ENCODE results near the gene PLA2G1B. TPM values are rescaled to one million over a fixed set of nuclear protein-coding genes. Genes with fewer than 3 reads are reported as not detected.
A peak's percentile ranks its signal among the peaks of the same experiment; 100 is the strongest.

Gene PLA2G1B
- 0.87 and 1.4 TPM in 2 replicates for total RNA-seq (2016; rRNA removed; fragmentation: Illumina TruSeq; extraction: Trizol)
- 1.4 and 1.6 TPM in 2 replicates for total RNA-seq (2016; cell fraction: cytosol; rRNA removed; fragmentation: Illumina TruSeq; extraction: Trizol; ENCODE audit: low read depth)
- 1.4 and 2.0 TPM in 2 replicates for total RNA-seq (2016; cell fraction: insoluble cytoplasmic fraction; rRNA removed; fragmentation: Illumina TruSeq; extraction: Trizol)
- 1.3 and 1.4 TPM in 2 replicates for total RNA-seq (2016; cell fraction: membrane; rRNA removed; fragmentation: Illumina TruSeq; extraction: Trizol)
- 1.1 TPM in 1 of 2 replicates, not detected in the other for total RNA-seq (2016; cell fraction: nucleus; rRNA removed; fragmentation: Illumina TruSeq; extraction: Trizol)
- 0.33 and 0.59 TPM in 2 replicates for polyA plus RNA-seq (2011; rRNA removed)
- polyA plus RNA-seq (2011; cell fraction: cytosol; rRNA removed) = 0.42 and 0.54 TPM in 2 replicates
- polyA plus RNA-seq (2011; cell fraction: nucleus; rRNA removed) = not detected in 2 replicates
- 0.41 and 0.44 TPM in 2 replicates for polyA plus RNA-seq (2012)
- 1.4 and 1.7 TPM in 2 replicates for polyA plus RNA-seq (2016; cell fraction: cytosol; fragmentation: Illumina TruSeq; extraction: Trizol; ENCODE audit: low read depth)
- polyA plus RNA-seq (2016; cell fraction: insoluble cytoplasmic fraction; fragmentation: Illumina TruSeq; extraction: Trizol; ENCODE audit: low read depth) = 1.0 and 1.1 TPM in 2 replicates
- 1.1 and 1.2 TPM in 2 replicates for polyA plus RNA-seq (2016; cell fraction: membrane; fragmentation: Illumina TruSeq; extraction: Trizol; ENCODE audit: low read depth)
- polyA plus RNA-seq (2016; cell fraction: nucleus; fragmentation: Illumina TruSeq; extraction: Trizol; ENCODE audit: insufficient read depth, low read depth) = 1.7 TPM in 1 of 2 replicates, not detected in the other
- not detected in 2 replicates for polyA minus RNA-seq (2011; rRNA and poly(A)+ RNA removed; ENCODE audit: low replicate concordance)
- not detected in 2 replicates for polyA minus RNA-seq (2011; cell fraction: cytosol; rRNA and poly(A)+ RNA removed)
- not detected in 2 replicates for polyA minus RNA-seq (2011; cell fraction: nucleus; rRNA and poly(A)+ RNA removed)
- percentile 11 among the genes with signal in this experiment for Bru-seq, nascent RNA
- BruChase-seq, experiment 1, labeled RNA remaining after a 6-hour chase = percentile 12 among the genes with signal in this experiment
- not detected for BruChase-seq, experiment 2, labeled RNA remaining after a 2-hour chase
- long read RNA-seq, experiment 1 = 0 reads
- long read RNA-seq, experiment 2, partial matches to known transcripts = 0 of 1 reads
- long read RNA-seq, experiment 2, other reads (novel, unspliced or antisense) = 0 of 1 reads

DNA sequence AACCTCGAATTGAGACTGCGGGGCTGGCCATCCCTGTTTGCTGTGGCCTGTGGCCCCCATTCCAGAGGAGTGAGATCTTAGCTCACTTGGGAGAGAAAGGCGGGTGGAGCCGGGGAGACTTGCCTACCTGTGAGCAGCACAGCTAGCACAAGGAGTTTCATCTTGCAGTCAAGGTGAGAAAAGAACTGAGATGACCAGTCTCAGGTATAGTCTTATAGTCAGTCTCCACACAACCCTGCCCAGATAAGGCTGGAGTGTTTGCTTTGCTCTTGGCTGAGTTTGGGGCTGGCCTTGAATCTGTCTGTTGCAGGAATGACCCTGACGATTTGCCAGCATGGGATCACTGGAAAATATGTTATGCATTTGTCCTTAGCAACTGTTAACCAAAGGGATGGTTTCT lies at the start of gene PLA2G1B:
Gene PLA2G1B, minus strand, starts transcription at position 187 of the 400 bp plus-strand sequence. Its CDS starts 26 bp downstream, at position 161.
- H3K4me1 ChIP-seq (ENCODE audit: insufficient read depth, low read length) = peaks cover 50% of the 10 kb centered on the region
- POLR2A ChIA-PET = interaction anchor here (0.6 to 2.0 kb wide), 3 partner anchors 35 to 126 kb away, joined by 3 to 7 read pairs (median 4); partner anchors contain the start of genes RNU4-1 and RPLP0
- ATAC-seq (peak; percentile 75), DNase-seq (ENCODE audit: low spot score) (peak; percentile 44), FAIRE-seq (peak; percentile 79)
- H3K36me3 ChIP-seq (replicated peaks in 1 of 2; ENCODE audit: control insufficient read depth in 1 of 2, insufficient read depth in 2 of 2, low read length in 2 of 2) = no peaks in the 10 kb centered on the region
- H3K27me3 ChIP-seq (ENCODE audit: control insufficient read depth in 1 of 2, insufficient read depth in 2 of 2, low read length in 2 of 2) = peaks cover 0 to 2% of the 10 kb centered on the region in 2 experiments; a peak in 1 of 5 replicates
- H4K20me1 ChIP-seq (ENCODE audit: insufficient read depth, low read length) = no peaks in the 10 kb centered on the region
- H3K79me2 ChIP-seq (ENCODE audit: insufficient read depth, low read length) = no peaks in the 10 kb centered on the region
- peak within 1 kb of the TSS; percentile 54 for H3K4me2 ChIP-seq (ENCODE audit: low read depth, low read length)
- CTCF ChIA-PET (ENCODE audit: low intra/inter-chr PET ratio, low total read pairs) = no interaction called here
- H3K4me3 ChIP-seq (replicated peaks in 1 of 3; ENCODE audit: insufficient read depth in 1 of 3, low read depth in 2 of 3, low read length in 3 of 3) = no peak within 1 kb of the TSS; a peak in 1 of 6 replicates
- intact Hi-C loops (cut with micrococcal nuclease; ENCODE audit: unreplicated experiment) (loop anchor here (5.0 to 10.0 kb wide), 2 partner anchors 40 to 107 kb away; partner anchors contain the start of genes COX6A1 and MSI1), in situ Hi-C loops (cut with HindIII; ENCODE audit: extremely low pct_ligation_motif_present, low pct_unique_long_range_greater_than_20kb) (loop anchor here (10.0 kb wide), 1 partner anchor 107 kb away; the partner anchor contains the start of gene COX6A1)
- no peak within 1 kb of the TSS; the same call in 1 of the 2 replicates for H3K9ac ChIP-seq (ENCODE audit: insufficient read depth, low read depth, low read length)
- no TSS peak for BruUV-seq (replicated peaks)
- peak within 1 kb of the TSS; percentile 40 for H3K27ac ChIP-seq (ENCODE audit: extremely low read length, insufficient read depth, low read length)
- H2AFZ ChIP-seq (ENCODE audit: low read length) = no peak within 1 kb of the TSS
- whole genome bisulfite sequencing (ENCODE audit: low lambda C conversion rate) = 22% methylated on average over 3 of the region's 5 CpGs
- H3K9me3 ChIP-seq (ENCODE audit: low read length) = no peaks in the 10 kb centered on the region
- TF ChIP-seq GABPA (IDR thresholded peaks at IDR 0.05; ENCODE audit: low read depth, low read length) (no peak), GABPA (CRISPR knock-in tag; IDR thresholded peaks at IDR 0.05; ENCODE audit: low read depth) (no peak), TFDP1 (CRISPR knock-in tag; IDR thresholded peaks at IDR 0.05; ENCODE audit: borderline replicate concordance) (no peak), PHF20 (CRISPR knock-in tag; IDR thresholded peaks at IDR 0.05) (no peak), BHLHE40 (IDR thresholded peaks at IDR 0.05; ENCODE audit: low read length) (no peak), ZNF441 (CRISPR knock-in tag; IDR thresholded peaks at IDR 0.05; ENCODE audit: borderline replicate concordance) (0 out of 2 replicates have a peak, but pooled peaks have one; percentile 29), GATAD2A (CRISPR knock-in tag; IDR thresholded peaks at IDR 0.05) (0 out of 2 replicates have a peak, but pooled peaks have one; percentile 9), CEBPG (CRISPR knock-in tag; IDR thresholded peaks at IDR 0.05) (no peak), ZNF644 (CRISPR knock-in tag; IDR thresholded peaks at IDR 0.05; ENCODE audit: low read depth) (0 out of 2 replicates have a peak, but pooled peaks have one; percentile 7), ASH2L (IDR thresholded peaks at IDR 0.05; ENCODE audit: insufficient read length, low read depth, low read length) (peak; percentile 27), BCL6 (CRISPR knock-in tag; IDR thresholded peaks at IDR 0.05) (0 out of 2 replicates have a peak, but pooled peaks have one; percentile 13), ARID5B (CRISPR knock-in tag; IDR thresholded peaks at IDR 0.05) (peak; percentile 14; the same call in 1 of the 2 replicates), CENPT (CRISPR knock-in tag; IDR thresholded peaks at IDR 0.05; ENCODE audit: low read depth) (no peak), NONO (IDR thresholded peaks at IDR 0.05) (no peak), NONO (CRISPR knock-in tag; conservative IDR thresholded peaks at IDR 0.05) (0 out of 2 replicates have a peak, but pooled peaks have one; percentile 19)
